ENCODE data around the gene SLC27A3.

GRCh38 chr1:153818876-153819275 is 43.7 kb downstream of the SLC27A3 start:
- TF ChIP-seq CTCF (IDR thresholded peaks at IDR 0.05; ENCODE audit: low read depth, low read length) = no peak
- TF ChIP-seq MAX (IDR thresholded peaks at IDR 0.05; ENCODE audit: low read depth, low read length) = no peak
- TF ChIP-seq POLR2A (IDR thresholded peaks at IDR 0.05; ENCODE audit: extremely low read depth, insufficient read length) = no peak
